HEK293 (cell line): Measurements from ENCODE around the gene LRP1B.

Source experiments
- CTCF ChIA-PET: fragments of 350-600 bp; formaldehyde crosslinking; extraction: SDS; loops from one replicate; lab custom pipeline; 2021; ENCODE audit warnings: antibody characterized with exemption; lab: Yijun Ruan, JAX
- POLR2A ChIA-PET: fragments of 300-600 bp; formaldehyde crosslinking; extraction: SDS; loops from one replicate; lab custom pipeline; 2020; ENCODE audit warnings: antibody characterized with exemption, inconsistent platforms; lab: Yijun Ruan, JAX
- H3K27ac ChIP-seq: fragments of 200-500 bp; sonication (Bioruptor generic); 2 replicates; pipeline ENCODE4 v1.5.1; 2014; ENCODE audit warnings: low read depth, low read length, control low read depth, inconsistent platforms; ENCODE audit errors: extremely low read depth
- H3K36me3 ChIP-seq, 2 experiments: fragments of 200-500 bp in 1 of 2; sonication (Bioruptor generic) in 1 of 2; 1 replicate in 1 of 2; 2 replicates in 1 of 2; pipeline ENCODE4 v1.5.1; 2014 to 2017; ENCODE audit warnings: inconsistent platforms in 2 of 2, low read length in 2 of 2; ENCODE audit not compliant: control insufficient read depth in 2 of 2, insufficient read depth in 1 of 2
- H3K4me1 ChIP-seq: fragments of 200-500 bp; sonication (Bioruptor generic); 2 replicates; pipeline ENCODE4 v1.5.1; 2014; ENCODE audit warnings: mild to moderate bottlenecking, low read length, inconsistent platforms; ENCODE audit not compliant: control insufficient read depth, insufficient read depth
- H3K4me3 ChIP-seq: 2 replicates; pipeline ENCODE4 v1.5.1; 2011; ENCODE audit warnings: low read depth, mild to moderate bottlenecking, control low read depth, low read length, moderate library complexity
- H3K9me3 ChIP-seq: fragments of 200-500 bp; sonication (Bioruptor generic); 2 replicates; pipeline ENCODE4 v1.5.1; 2014; ENCODE audit warnings: low read depth, low read length, inconsistent platforms; ENCODE audit not compliant: control insufficient read depth, insufficient read depth
- FEZF1 ChIP-seq: fragments of 450-650 bp; formaldehyde crosslinking; IDR thresholded peaks from 2 replicates; pipeline ENCODE4 v1.5.1; 2016; ENCODE audit warnings: missing biosample characterization, missing genetic modification characterization
- REPIN1 ChIP-seq: fragments of 450-650 bp; formaldehyde crosslinking; IDR thresholded peaks from 2 replicates; pipeline ENCODE4 v1.5.1; 2017; ENCODE audit warnings: missing biosample characterization, missing genetic modification characterization, low read depth
- SCRT2 ChIP-seq: fragments of 450-650 bp; formaldehyde crosslinking; IDR thresholded peaks from 2 replicates; pipeline ENCODE4 v1.5.1; 2016; ENCODE audit warnings: missing biosample characterization, missing genetic modification characterization
- ZBTB17 ChIP-seq: fragments of 450-650 bp; formaldehyde crosslinking; IDR thresholded peaks from 2 replicates; pipeline ENCODE4 v1.5.1; 2016; ENCODE audit warnings: missing biosample characterization, missing genetic modification characterization
- ZFP37 ChIP-seq: fragments of 450-650 bp; formaldehyde crosslinking; IDR thresholded peaks from 2 replicates; pipeline ENCODE4 v1.5.1; 2016; ENCODE audit warnings: missing biosample characterization, missing genetic modification characterization
- ZFP41 ChIP-seq: fragments of 450-650 bp; formaldehyde crosslinking; IDR thresholded peaks from 2 replicates; pipeline ENCODE4 v1.5.1; 2016; ENCODE audit warnings: missing biosample characterization, missing genetic modification characterization, borderline replicate concordance
- ZIC2 ChIP-seq: fragments of 450-650 bp; formaldehyde crosslinking; IDR thresholded peaks from 2 replicates; pipeline ENCODE4 v1.5.1; 2016; ENCODE audit warnings: missing biosample characterization, missing genetic modification characterization
- ZNF132 ChIP-seq: fragments of 450-650 bp; formaldehyde crosslinking; IDR thresholded peaks from 2 replicates; pipeline ENCODE4 v1.5.1; 2017; ENCODE audit warnings: missing biosample characterization, missing genetic modification characterization, borderline replicate concordance
- ZNF184 ChIP-seq: fragments of 450-650 bp; IDR thresholded peaks from 2 replicates; pipeline ENCODE4 v1.5.1; 2018; ENCODE audit warnings: missing biosample characterization, mild to moderate bottlenecking, missing genetic modification characterization
- ZNF214 ChIP-seq: fragments of 450-650 bp; formaldehyde crosslinking; IDR thresholded peaks from 2 replicates; pipeline ENCODE4 v1.5.1; 2017; ENCODE audit warnings: missing biosample characterization, mild to moderate bottlenecking, missing genetic modification characterization, borderline replicate concordance
- ZNF302 ChIP-seq: fragments of 450-650 bp; formaldehyde crosslinking; IDR thresholded peaks from 2 replicates; pipeline ENCODE4 v1.5.1; 2016; ENCODE audit warnings: missing biosample characterization, missing genetic modification characterization, low read depth
- ZNF513 ChIP-seq: fragments of 450-650 bp; IDR thresholded peaks from 2 replicates; pipeline ENCODE4 v1.5.1; 2018; ENCODE audit warnings: missing biosample characterization, missing genetic modification characterization
- ZNF561 ChIP-seq: fragments of 450-650 bp; IDR thresholded peaks from 2 replicates; pipeline ENCODE4 v1.5.1; 2018; ENCODE audit warnings: missing biosample characterization, missing genetic modification characterization, borderline replicate concordance
- TF ChIP-seq, protein P1 (sequence below): fragments of 450-650 bp; formaldehyde crosslinking; IDR thresholded peaks from 2 replicates; pipeline ENCODE4 v1.5.1; 2016; ENCODE audit warnings: missing biosample characterization, missing genetic modification characterization, borderline replicate concordance
- TF ChIP-seq, protein P2 (sequence below): fragments of 450-650 bp; formaldehyde crosslinking; IDR thresholded peaks from 2 replicates; pipeline ENCODE4 v1.5.1; 2016; ENCODE audit warnings: missing biosample characterization, missing genetic modification characterization

The LRP1B gene

DNA sequence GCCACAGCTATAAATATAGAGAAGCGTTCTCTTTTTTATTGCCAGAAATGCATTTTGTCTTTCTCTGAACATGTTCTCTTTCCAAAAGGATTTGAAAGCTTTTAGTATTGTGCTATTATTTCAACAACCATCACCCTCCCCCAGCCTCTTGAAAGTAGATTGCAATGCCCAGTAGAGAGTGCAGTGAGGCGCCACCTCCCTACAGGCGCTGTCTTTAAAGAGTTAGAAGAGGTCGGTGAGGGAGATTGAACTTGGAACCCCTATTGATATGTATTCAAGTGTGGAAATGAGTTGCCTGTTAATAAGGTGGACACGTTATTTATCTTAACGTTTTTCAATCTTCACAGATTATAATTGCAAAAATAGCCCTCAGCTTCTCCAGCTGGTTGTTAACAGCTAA is 360.3 kb downstream of the LRP1B start (continued):
- TF ChIP-seq, protein P1, sequence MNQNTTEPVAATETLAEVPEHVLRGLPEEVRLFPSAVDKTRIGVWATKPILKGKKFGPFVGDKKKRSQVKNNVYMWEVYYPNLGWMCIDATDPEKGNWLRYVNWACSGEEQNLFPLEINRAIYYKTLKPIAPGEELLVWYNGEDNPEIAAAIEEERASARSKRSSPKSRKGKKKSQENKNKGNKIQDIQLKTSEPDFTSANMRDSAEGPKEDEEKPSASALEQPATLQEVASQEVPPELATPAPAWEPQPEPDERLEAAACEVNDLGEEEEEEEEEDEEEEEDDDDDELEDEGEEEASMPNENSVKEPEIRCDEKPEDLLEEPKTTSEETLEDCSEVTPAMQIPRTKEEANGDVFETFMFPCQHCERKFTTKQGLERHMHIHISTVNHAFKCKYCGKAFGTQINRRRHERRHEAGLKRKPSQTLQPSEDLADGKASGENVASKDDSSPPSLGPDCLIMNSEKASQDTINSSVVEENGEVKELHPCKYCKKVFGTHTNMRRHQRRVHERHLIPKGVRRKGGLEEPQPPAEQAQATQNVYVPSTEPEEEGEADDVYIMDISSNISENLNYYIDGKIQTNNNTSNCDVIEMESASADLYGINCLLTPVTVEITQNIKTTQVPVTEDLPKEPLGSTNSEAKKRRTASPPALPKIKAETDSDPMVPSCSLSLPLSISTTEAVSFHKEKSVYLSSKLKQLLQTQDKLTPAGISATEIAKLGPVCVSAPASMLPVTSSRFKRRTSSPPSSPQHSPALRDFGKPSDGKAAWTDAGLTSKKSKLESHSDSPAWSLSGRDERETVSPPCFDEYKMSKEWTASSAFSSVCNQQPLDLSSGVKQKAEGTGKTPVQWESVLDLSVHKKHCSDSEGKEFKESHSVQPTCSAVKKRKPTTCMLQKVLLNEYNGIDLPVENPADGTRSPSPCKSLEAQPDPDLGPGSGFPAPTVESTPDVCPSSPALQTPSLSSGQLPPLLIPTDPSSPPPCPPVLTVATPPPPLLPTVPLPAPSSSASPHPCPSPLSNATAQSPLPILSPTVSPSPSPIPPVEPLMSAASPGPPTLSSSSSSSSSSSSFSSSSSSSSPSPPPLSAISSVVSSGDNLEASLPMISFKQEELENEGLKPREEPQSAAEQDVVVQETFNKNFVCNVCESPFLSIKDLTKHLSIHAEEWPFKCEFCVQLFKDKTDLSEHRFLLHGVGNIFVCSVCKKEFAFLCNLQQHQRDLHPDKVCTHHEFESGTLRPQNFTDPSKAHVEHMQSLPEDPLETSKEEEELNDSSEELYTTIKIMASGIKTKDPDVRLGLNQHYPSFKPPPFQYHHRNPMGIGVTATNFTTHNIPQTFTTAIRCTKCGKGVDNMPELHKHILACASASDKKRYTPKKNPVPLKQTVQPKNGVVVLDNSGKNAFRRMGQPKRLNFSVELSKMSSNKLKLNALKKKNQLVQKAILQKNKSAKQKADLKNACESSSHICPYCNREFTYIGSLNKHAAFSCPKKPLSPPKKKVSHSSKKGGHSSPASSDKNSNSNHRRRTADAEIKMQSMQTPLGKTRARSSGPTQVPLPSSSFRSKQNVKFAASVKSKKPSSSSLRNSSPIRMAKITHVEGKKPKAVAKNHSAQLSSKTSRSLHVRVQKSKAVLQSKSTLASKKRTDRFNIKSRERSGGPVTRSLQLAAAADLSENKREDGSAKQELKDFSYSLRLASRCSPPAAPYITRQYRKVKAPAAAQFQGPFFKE (tag by site-specific recombination) = no peak
- TF ChIP-seq ZNF214 (tag by site-specific recombination) = no peak

DNA sequence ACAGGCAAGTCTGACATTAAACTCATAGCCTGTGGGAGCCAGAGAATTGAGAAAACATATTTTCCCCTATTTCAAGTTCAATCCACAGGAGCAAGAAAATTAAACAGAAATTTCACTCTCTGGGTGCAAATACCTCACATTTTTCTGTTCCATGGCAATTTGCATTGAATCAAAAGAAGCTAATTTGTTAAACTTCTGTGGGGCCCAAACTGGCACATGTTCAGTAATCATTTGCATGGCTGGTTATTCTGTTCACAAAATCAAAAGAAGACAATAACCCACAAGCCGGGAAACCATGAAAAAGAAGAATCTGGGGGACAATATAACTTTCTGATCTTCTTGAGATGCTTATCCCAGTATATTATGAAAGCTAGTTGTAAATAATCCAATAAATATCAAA is 363.1 kb downstream of the LRP1B start:
- ChIA-PET POLR2A (no interaction called here), CTCF (no interaction called here)
- Histone ChIP-seq H3K9me3 (no peaks in the 10 kb centered on the region), H3K4me1 (no peaks in the 10 kb centered on the region), H3K36me3 (no peaks in the 10 kb centered on the region), H3K27ac (no peak overlapping the region), H3K4me3 (no peak overlapping the region)
- TF ChIP-seq REPIN1 (no peak), ZNF302 (no peak), ZFP37 (no peak), ZNF513 (no peak), ZBTB17 (tag by site-specific recombination) (no peak), ZNF561 (no peak), ZNF184 (tag by site-specific recombination) (no peak), FEZF1 (tag by site-specific recombination) (no peak), ZIC2 (no peak), ZFP41 (tag by site-specific recombination) (no peak), ZNF132 (tag by site-specific recombination) (no peak)
- TF ChIP-seq, protein P2, sequence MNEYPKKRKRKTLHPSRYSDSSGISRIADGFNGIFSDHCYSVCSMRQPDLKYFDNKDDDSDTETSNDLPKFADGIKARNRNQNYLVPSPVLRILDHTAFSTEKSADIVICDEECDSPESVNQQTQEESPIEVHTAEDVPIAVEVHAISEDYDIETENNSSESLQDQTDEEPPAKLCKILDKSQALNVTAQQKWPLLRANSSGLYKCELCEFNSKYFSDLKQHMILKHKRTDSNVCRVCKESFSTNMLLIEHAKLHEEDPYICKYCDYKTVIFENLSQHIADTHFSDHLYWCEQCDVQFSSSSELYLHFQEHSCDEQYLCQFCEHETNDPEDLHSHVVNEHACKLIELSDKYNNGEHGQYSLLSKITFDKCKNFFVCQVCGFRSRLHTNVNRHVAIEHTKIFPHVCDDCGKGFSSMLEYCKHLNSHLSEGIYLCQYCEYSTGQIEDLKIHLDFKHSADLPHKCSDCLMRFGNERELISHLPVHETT (tag by site-specific recombination) = no peak

DNA sequence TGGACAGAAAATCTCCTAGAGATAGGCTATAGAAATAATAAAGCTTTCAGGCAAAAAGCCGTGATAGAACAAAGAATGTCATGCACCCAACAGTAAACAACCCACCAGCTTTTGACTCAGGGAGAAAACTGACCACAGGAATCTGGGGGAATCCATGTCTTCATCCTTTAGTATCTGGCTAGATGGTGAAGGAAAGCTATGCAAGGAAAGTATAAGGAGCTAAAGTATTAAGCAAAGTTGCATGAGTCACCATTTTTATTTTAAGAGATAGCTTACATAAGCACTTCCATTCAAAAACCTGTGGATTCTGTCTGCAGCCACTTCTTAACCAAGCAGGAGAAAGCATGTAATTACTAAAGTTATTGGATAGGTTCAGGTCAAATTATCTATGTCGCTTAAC is 363.8 kb downstream of the LRP1B start:
- POLR2A ChIA-PET = no interaction called here

More for the DNA sequence above, 363.8 kb downstream of the LRP1B start:
- Histone ChIP-seq H3K9me3 (no peaks in the 10 kb centered on the region), H3K4me1 (no peaks in the 10 kb centered on the region), H3K36me3 (no peaks in the 10 kb centered on the region), H3K4me3 (no peak overlapping the region), H3K27ac (no peak overlapping the region)
- no peak for TF ChIP-seq FEZF1 (tag by site-specific recombination)
- TF ChIP-seq SCRT2 (tag by site-specific recombination) = 0 out of 2 replicates have a peak, but pooled peaks have one; percentile 21
- CTCF ChIA-PET = no interaction called here
